H9 (cell line): ENCODE measurements around the gene SLAIN1. TPM values are rescaled to one million over a fixed set of nuclear protein-coding genes. Genes with fewer than 3 reads are reported as not detected.

ENCODE experiments used
- DNase-seq: peaks from one replicate; pipeline ENCODE4 v3.0.0-alpha.2; 2017
- H2AFZ ChIP-seq: one replicate; pipeline ENCODE4 v1.6.1; 2013; ENCODE audit warnings: mild to moderate bottlenecking, low read length, control low read depth, moderate library complexity
- H2AK5ac ChIP-seq: 2 replicates; pipeline ENCODE4 v1.6.1; 2013; ENCODE audit warnings: low read length, control low read depth, mixed read lengths; ENCODE audit not compliant: insufficient read length
- H2BK120ac ChIP-seq: one replicate; pipeline ENCODE4 v1.6.1; 2013; ENCODE audit warnings: low read depth, mild to moderate bottlenecking, low read length, control low read depth, inconsistent platforms; ENCODE audit not compliant: poor library complexity, severe bottlenecking
- H2BK12ac ChIP-seq: 2 replicates; pipeline ENCODE4 v1.6.1; 2013; ENCODE audit warnings: low read length, control low read depth, mixed read lengths, low read depth; ENCODE audit not compliant: insufficient read length
- H2BK15ac ChIP-seq: 2 replicates; pipeline ENCODE4 v1.6.1; 2013; ENCODE audit warnings: low read depth, low read length, control low read depth
- H2BK20ac ChIP-seq: one replicate; pipeline ENCODE4 v1.6.1; 2013; ENCODE audit warnings: low read depth, mild to moderate bottlenecking, low read length, control low read depth, inconsistent platforms; ENCODE audit not compliant: poor library complexity, severe bottlenecking
- H2BK5ac ChIP-seq: 2 replicates; pipeline ENCODE4 v1.6.1; 2013; ENCODE audit warnings: low read length, control low read depth, mixed read lengths; ENCODE audit not compliant: insufficient read length
- H3K14ac ChIP-seq: 2 replicates; pipeline ENCODE4 v1.6.1; 2013; ENCODE audit warnings: low read length, control low read depth; ENCODE audit not compliant: insufficient read depth
- H3K18ac ChIP-seq: 2 replicates; pipeline ENCODE4 v1.6.1; 2013; ENCODE audit warnings: low read depth, mild to moderate bottlenecking, mixed read lengths, low read length, control low read depth; ENCODE audit not compliant: insufficient read length
- H3K23ac ChIP-seq: 2 replicates; pipeline ENCODE4 v1.6.1; 2013; ENCODE audit warnings: low read length, control low read depth, mixed read lengths, low read depth; ENCODE audit not compliant: insufficient read length
- H3K23me2 ChIP-seq: 2 replicates; pipeline ENCODE4 v1.6.1; 2013; ENCODE audit warnings: low read depth, mild to moderate bottlenecking, mixed read lengths, low read length, control low read depth; ENCODE audit not compliant: insufficient read length, poor library complexity, severe bottlenecking
- H3K27ac ChIP-seq: 2 replicates; pipeline ENCODE4 v1.5.1; 2013; ENCODE audit warnings: low read length, control low read depth, mixed read lengths, low read depth; ENCODE audit not compliant: insufficient read length
- H3K27me3 ChIP-seq: 2 replicates; pipeline ENCODE4 v1.6.1; 2013; ENCODE audit warnings: low read length, control low read depth, inconsistent platforms; ENCODE audit not compliant: insufficient read depth
- H3K4ac ChIP-seq: 2 replicates; pipeline ENCODE4 v1.6.1; 2013; ENCODE audit warnings: low read depth, mild to moderate bottlenecking, control low read depth, inconsistent platforms, low read length, moderate library complexity
- H3K4me1 ChIP-seq: 2 replicates; pipeline ENCODE4 v1.6.1; 2013; ENCODE audit warnings: low read length, control low read depth, inconsistent platforms; ENCODE audit not compliant: insufficient read depth
- H3K4me2 ChIP-seq: 2 replicates; pipeline ENCODE4 v1.6.1; 2013; ENCODE audit warnings: low read length, control low read depth, mixed read lengths; ENCODE audit not compliant: insufficient read length, insufficient read depth
- H3K56ac ChIP-seq: 2 replicates; pipeline ENCODE4 v1.6.1; 2013; ENCODE audit warnings: low read depth, mild to moderate bottlenecking, mixed read lengths, low read length, control low read depth; ENCODE audit not compliant: insufficient read length
- H3K79me1 ChIP-seq: 2 replicates; pipeline ENCODE4 v1.6.1; 2013; ENCODE audit warnings: low read depth, mild to moderate bottlenecking, moderate library complexity, low read length, control low read depth, inconsistent platforms; ENCODE audit not compliant: insufficient read depth, poor library complexity, severe bottlenecking
- H3K79me2 ChIP-seq: 2 replicates; pipeline ENCODE4 v1.6.1; 2013; ENCODE audit warnings: low read length, control low read depth, inconsistent platforms; ENCODE audit not compliant: insufficient read depth
- H3K9ac ChIP-seq: 2 replicates; pipeline ENCODE4 v1.6.1; 2013; ENCODE audit warnings: low read length, control low read depth, mixed read lengths; ENCODE audit not compliant: insufficient read length; ENCODE audit errors: extremely low read depth
- H3K9me3 ChIP-seq: one replicate; pipeline ENCODE4 v1.6.1; 2013; ENCODE audit warnings: low read depth, low read length, inconsistent platforms; ENCODE audit not compliant: control insufficient read depth
- H3T11ph ChIP-seq: one replicate; pipeline ENCODE4 v1.6.1; 2013; ENCODE audit warnings: mild to moderate bottlenecking, low read length, control low read depth, inconsistent platforms
- H4K20me1 ChIP-seq: one replicate; pipeline ENCODE4 v1.6.1; 2013; ENCODE audit not compliant: control insufficient read depth, insufficient read length, insufficient read depth
- H4K5ac ChIP-seq: 2 replicates; pipeline ENCODE4 v1.6.1; 2013; ENCODE audit warnings: low read depth, mild to moderate bottlenecking, mixed read lengths, low read length, control low read depth; ENCODE audit not compliant: insufficient read length
- H4K8ac ChIP-seq: replicated peaks from 2 replicates; pipeline ENCODE4 v1.6.1; 2013; ENCODE audit warnings: low read length, control low read depth, mixed read lengths, low read depth; ENCODE audit not compliant: insufficient read length
- H4K91ac ChIP-seq: 2 replicates; pipeline ENCODE4 v1.6.1; 2013; ENCODE audit warnings: low read depth, mild to moderate bottlenecking, moderate library complexity, mixed read lengths, low read length, control low read depth; ENCODE audit not compliant: insufficient read length
- H3K27ac Mint-ChIP-seq, 3 experiments: 2 replicates in 2 of 3; 3 replicates in 1 of 3; pipeline ENCODE4 v1.8.0; 2020 to 2021; ENCODE audit warnings: mixed read lengths in 3 of 3, mild to moderate bottlenecking in 1 of 3, moderate library complexity in 1 of 3
- H3K27me3 Mint-ChIP-seq: 2 replicates; pipeline ENCODE4 v1.8.0; 2021; ENCODE audit warnings: low read depth, mild to moderate bottlenecking, moderate library complexity, mixed read lengths
- H3K36me3 Mint-ChIP-seq, 3 experiments: 2 replicates in 2 of 3; 3 replicates in 1 of 3; pipeline ENCODE4 v1.8.0; 2020 to 2021; ENCODE audit warnings: low read depth in 3 of 3, mixed read lengths in 3 of 3; ENCODE audit not compliant: insufficient read depth in 1 of 3
- H3K4me1 Mint-ChIP-seq, 2 experiments: 2 replicates each; pipeline ENCODE4 v1.8.0; 2020; ENCODE audit warnings: mixed read lengths in 2 of 2
- H3K4me3 Mint-ChIP-seq, 2 experiments: 2 replicates in 1 of 2; 3 replicates in 1 of 2; pipeline ENCODE4 v1.8.0; 2020 to 2021; ENCODE audit warnings: mild to moderate bottlenecking in 2 of 2, mixed read lengths in 2 of 2, moderate library complexity in 1 of 2
- H3K9me3 Mint-ChIP-seq, 2 experiments: 2 replicates in 1 of 2; 3 replicates in 1 of 2; pipeline ENCODE4 v1.8.0; 2020; ENCODE audit warnings: mild to moderate bottlenecking in 2 of 2, mixed read lengths in 2 of 2, moderate library complexity in 1 of 2
- CTCF ChIP-seq: fragments of 200-600 bp; sonication (generic); conservative IDR thresholded peaks from 3 replicates; pipeline ENCODE4 v1.8.0; 2021; ENCODE audit warnings: antibody characterized with exemption, mild to moderate bottlenecking
- WGBS: extraction: QIAGEN DNeasy Blood & Tissue Kit; methylation state at CpG from one replicate; pipeline ENCODE4 v1.1.7; 2013; ENCODE audit warnings: missing lambda C conversion rate, low lambda C conversion rate, mixed read lengths; ENCODE audit not compliant: insufficient read length; ENCODE audit errors: extremely low coverage; 5-methylcytosine and 5-hydroxymethylcytosine counted together
- total RNA-seq: library from RNA; stranded (reverse); gene quantifications from 2 replicates; pipeline ENCODE4 v1.2.1, GENCODE V29; 2021

Gene SLAIN1
- total RNA-seq, 1 experiment from 2014 or later, result 23.2 TPM

DNA sequence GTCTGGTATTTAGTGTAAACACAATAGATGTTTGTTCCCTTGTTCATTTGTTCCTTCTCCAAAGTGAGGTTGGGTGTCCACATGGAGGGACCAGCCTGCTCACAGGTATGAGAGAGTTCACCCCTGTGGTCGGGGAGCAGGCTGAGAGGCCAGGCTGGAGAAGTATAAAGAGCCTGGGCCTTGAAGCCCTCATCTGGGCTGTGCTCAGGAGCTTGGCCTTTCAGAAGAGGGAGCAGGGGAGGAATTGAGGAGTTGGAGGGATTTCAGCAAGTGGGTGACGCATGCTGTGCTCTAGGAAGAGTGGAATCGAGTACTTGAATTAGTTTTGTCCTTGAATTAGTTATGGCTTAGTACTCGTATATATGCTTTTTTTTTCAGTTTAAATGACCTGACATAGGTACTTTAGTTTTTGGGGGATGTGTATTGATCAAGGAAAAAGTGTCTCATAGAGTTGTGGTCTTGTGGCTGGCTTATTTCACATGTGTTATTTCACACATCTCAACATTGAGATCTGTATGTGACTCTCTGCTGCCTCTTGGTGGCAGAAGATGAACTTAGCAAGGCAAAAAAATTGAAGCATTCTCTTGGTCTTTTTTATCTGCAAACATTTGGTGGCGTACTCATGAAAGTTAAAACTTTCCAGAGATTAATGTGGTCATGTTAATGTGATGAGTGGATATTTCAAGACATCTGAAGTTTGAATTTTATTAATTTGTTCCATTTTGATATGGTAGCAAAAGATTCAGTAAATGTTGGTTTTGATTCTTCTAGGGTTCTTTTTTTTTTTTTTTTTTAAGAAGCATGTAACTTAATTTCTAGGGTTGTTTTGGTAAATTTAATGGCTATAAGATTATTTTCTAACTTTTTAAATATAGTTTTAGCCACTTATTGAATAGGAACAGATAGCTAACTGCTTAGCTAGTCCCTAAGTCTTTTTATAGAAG lies 54.3 kb downstream of the SLAIN1 start:
- no peak overlapping the region for H3K18ac ChIP-seq
- H3K36me3 Mint-ChIP-seq, result peaks cover 20 to 36% (median 29%) of the 10 kb centered on the region in 3 experiments
- no peak overlapping the region for H2AFZ ChIP-seq
- H3K27ac Mint-ChIP-seq, result peak overlapping the region; percentile 91 to 98 (median 92)
- peak; percentile 41 for DNase-seq
- H3K14ac ChIP-seq, result no peak overlapping the region
- no CpG with 5 or more reads among the region's 5 CpGs for WGBS
- H3K9ac ChIP-seq, result no peak overlapping the region
- no peak overlapping the region for H3T11ph ChIP-seq
- H4K20me1 ChIP-seq, result no peaks in the 10 kb centered on the region
- no peaks in the 10 kb centered on the region for H3K9me3 ChIP-seq
- no peaks in the 10 kb centered on the region for H3K27me3 Mint-ChIP-seq
- no peak overlapping the region for H2AK5ac ChIP-seq
- TF ChIP-seq CTCF, result peak; percentile 81
- H2BK12ac ChIP-seq, result no peak overlapping the region
- no peaks in the 10 kb centered on the region for H3K27me3 ChIP-seq
- no peak overlapping the region for H3K23ac ChIP-seq
- no peak overlapping the region for H2BK20ac ChIP-seq
- H4K5ac ChIP-seq, result no peak overlapping the region
- no peak overlapping the region for H4K91ac ChIP-seq
- H2BK15ac ChIP-seq, result no peak overlapping the region
- no peak overlapping the region for H3K4me3 Mint-ChIP-seq
- no peak overlapping the region for H3K27ac ChIP-seq
- no peak overlapping the region for H2BK5ac ChIP-seq
- no peak overlapping the region for H2BK120ac ChIP-seq
- H3K79me1 ChIP-seq, result peaks cover 2% of the 10 kb centered on the region
- no peaks in the 10 kb centered on the region for H3K79me2 ChIP-seq
- peaks cover 6 to 10% of the 10 kb centered on the region in 2 experiments for H3K4me1 Mint-ChIP-seq
- no peak overlapping the region for H4K8ac ChIP-seq
- no peak overlapping the region for H3K4ac ChIP-seq
- no peaks in the 10 kb centered on the region for H3K23me2 ChIP-seq
- H3K4me2 ChIP-seq, result no peak overlapping the region
- H3K4me1 ChIP-seq, result no peaks in the 10 kb centered on the region; the same call in 1 of the 2 replicates
- H3K56ac ChIP-seq, result no peak overlapping the region
- H3K9me3 Mint-ChIP-seq, result no peaks in the 10 kb centered on the region; a peak in 1 of 5 replicates
